HG03066 (cell line): Measurements from ENCODE around the gene CEP57L1.
A peak's percentile ranks its signal among the peaks of the same experiment; 100 is the strongest.

Experiments used
- ATAC-seq: cut with Tn5 transposase; IDR thresholded peaks from one replicate; pipeline ENCODE4 v1.9.1; 2021; ENCODE audit warnings: low read depth; ENCODE audit not compliant: unreplicated experiment

Gene CEP57L1

DNA sequence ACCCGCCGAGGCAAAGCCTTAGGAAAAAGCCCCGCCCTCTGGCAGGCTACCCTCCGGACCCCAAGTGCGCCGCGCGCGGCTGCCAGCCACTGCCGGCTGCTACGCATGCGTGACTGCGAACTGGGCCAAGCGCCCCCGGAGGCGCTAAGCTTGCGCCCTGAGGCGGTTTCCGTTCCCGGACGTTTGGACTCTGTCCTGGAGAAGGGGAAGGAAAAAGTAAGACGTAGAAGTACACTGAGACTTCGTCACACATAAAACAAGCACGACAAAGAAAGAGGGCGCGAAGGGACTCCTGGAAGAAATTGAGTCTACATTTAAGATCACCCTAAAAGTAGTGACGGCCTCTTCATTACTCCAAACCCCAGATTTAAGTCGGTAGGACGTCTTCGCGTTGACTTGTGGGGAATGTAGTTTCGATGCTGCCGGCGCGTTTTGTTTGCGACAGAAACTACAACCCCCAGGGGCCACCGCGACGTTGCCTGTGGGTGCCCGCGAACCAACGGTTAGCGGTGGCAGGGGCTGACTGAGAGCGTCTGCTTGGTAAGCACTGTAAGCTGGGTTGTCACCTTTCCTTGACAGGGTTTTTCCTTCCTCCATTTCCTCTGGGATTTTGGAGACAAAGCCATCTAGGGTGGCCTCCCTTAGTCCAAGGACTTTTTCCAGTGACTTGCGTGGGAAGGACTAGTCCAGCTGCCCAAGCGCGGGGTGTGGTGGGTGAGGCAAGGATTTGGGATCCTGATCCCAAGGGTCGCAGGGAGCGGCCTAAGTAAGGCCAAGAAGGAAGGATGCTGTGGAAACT lies at the start of gene CEP57L1:
TSS of gene CEP57L1 (plus strand) at position 472 of the 799 bp plus-strand sequence. CDS start 49,715 bp downstream, outside the sequence.
- ATAC-seq, result peak; percentile 68

DNA sequence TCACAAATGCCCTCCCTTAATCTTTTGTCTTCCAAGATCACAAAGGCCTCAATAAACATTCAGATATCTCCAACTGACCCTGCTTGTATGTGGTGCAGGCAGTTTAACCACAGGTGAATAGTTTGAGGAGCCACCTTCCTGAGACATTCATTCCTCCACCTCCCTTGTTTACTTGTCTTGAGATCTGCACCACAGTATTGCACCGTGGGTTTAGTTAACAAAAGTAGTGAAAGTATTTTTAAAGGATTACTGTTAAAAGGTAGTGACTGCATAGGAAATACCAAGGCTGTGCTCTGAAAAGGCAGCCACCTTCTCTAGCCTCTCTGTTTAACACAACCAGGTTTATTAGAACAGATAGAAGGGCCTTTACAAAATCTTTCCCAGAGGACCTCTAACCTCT lies 47.1 kb upstream of the CEP57L1 start:
- no peak for ATAC-seq

- no peak for ATAC-seq
These were observed 46.5 kb upstream of the CEP57L1 start for GRCh38 chr6:109048670-109049415.

GRCh38 chr6:109050012-109050411 lies 45.3 kb upstream of the CEP57L1 start:
- ATAC-seq, result no peak

GRCh38 chr6:109050447-109051102 lies 44.7 kb upstream of the CEP57L1 start:
- no peak for ATAC-seq

GRCh38 chr6:109051301-109052017 lies 43.8 kb upstream of the CEP57L1 start:
- ATAC-seq, result no peak

GRCh38 chr6:109052018-109052651 lies 43.2 kb upstream of the CEP57L1 start:
- ATAC-seq, result no peak

GRCh38 chr6:109052852-109053251 lies 42.5 kb upstream of the CEP57L1 start:
- ATAC-seq, result no peak

GRCh38 chr6:109053336-109053735 lies 42.0 kb upstream of the CEP57L1 start:
- ATAC-seq, result no peak

GRCh38 chr6:109055771-109056235 lies 39.5 kb upstream of the CEP57L1 start:
- no peak for ATAC-seq

DNA sequence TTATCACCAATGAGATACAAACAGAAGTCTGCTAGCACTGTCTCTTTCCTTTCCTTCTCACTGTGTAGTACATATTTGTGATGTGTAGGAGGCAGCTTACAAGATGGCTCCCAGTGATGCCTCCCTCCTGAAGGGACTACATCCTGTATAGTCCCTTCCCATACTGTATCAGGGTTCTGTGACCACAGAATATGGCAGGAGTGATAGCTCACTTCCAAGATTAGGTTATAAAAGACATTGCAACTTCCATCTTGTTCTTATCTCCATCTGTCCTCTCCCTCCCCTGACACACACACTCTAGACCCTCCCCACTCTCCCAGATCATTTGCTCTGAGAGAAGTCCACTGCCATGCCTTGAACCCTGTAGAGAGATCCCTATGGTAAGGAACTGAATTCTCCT lies 38.6 kb upstream of the CEP57L1 start:
- ATAC-seq, result no peak

- no peak for ATAC-seq
These were observed 36.7 kb upstream of the CEP57L1 start for GRCh38 chr6:109058620-109059019.

- ATAC-seq, result no peak
These were observed 36.2 kb upstream of the CEP57L1 start for GRCh38 chr6:109059153-109059552.

DNA sequence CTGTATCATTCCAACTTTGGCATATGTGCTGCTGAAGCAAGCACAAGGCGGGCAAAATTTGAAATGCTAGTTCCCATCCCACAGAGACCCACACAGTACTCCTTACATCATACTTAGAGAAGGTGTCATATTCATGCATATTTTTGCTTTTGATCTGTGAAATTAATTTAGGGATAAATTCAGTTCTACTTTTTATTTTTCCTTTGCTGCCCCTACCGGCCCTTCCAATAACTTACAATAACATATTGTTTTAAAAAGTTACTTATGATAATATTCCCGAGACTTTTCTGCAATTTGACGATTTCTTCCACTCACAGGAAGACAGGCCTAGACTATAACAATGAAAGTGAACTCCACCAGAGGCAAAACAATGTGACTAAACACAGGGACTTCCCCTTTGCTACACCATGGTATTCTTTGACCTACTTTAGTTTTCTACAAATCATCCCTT lies 35.7 kb upstream of the CEP57L1 start:
- no peak for ATAC-seq

GRCh38 chr6:109060571-109060970 lies 34.7 kb upstream of the CEP57L1 start:
- ATAC-seq, result no peak

GRCh38 chr6:109062216-109062615 lies 33.1 kb upstream of the CEP57L1 start:
- no peak for ATAC-seq

- ATAC-seq, result no peak
These were observed 32.4 kb upstream of the CEP57L1 start for GRCh38 chr6:109062767-109063352.

GRCh38 chr6:109069746-109070145 lies 25.6 kb upstream of the CEP57L1 start:
- ATAC-seq, result no peak

DNA sequence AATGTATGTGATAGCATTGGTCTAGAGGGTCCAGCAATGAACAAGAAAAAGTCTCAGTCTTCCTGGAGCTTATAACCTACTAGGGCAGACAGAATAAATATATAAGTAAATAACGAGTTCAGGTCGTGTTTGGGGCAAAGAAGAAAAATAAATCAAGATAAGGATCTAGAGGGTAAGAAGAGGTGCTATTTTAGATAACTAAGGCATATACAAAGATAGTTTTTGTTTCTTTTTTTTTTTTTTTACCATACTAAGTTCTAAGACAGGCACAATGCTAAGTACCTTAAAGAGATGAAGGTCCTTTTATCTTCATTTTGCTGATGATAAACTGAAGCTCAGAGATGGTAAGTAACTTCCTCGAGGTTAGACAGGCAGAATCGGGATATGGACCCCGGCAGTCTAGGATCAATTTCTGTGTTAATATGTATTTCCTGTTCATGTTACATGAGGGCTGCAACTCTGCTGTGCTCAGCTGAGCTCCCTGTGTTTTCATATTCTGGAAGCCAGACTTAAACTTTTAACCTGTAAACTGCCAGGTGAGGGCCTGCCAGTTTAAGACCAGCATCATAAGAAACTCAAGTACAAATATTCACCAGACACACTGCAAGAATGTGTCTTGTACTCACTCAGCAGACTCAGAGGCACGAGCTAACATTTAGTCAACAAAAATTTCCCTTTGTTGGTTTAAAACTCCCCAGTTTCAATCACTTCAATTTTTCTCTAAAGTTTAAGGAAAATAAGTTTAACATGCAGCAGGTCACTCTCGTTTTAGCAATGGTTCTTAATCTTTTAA lies 24.0 kb upstream of the CEP57L1 start:
- ATAC-seq, result no peak
